Tibial nerve (tissue), 4 donors: ENCODE results near the gene ABCB1. TPM values are rescaled to one million over a fixed set of nuclear protein-coding genes. Genes with fewer than 3 reads are reported as not detected.

Experiments used
- DNase-seq, 2 donors: peaks; one replicate each; pipeline ENCODE4 v3.0.0-alpha.2; 2019; ENCODE audit warnings: low spot score in 2 of 2
- H3K27ac ChIP-seq, 4 donors: fragments of 200-600 bp; sonication (generic) in 3 of 4; one replicate each; pipeline ENCODE4 v1.5.1; 2017 to 2019; ENCODE audit warnings: mild to moderate bottlenecking in 1 of 4
- H3K27me3 ChIP-seq, 2 donors: fragments of 200-600 bp; sonication (generic) in 1 of 2; one replicate each; pipeline versions ENCODE4 v1.5.1 to v1.6.0; 2017 to 2019
- H3K36me3 ChIP-seq, 3 donors: fragments of 200-600 bp; sonication (generic); one replicate each; pipeline ENCODE4 v1.5.1; 2018 to 2019
- H3K4me1 ChIP-seq, 4 donors: fragments of 200-600 bp; sonication (generic) in 3 of 4; one replicate each; pipeline ENCODE4 v1.5.1; 2017 to 2019
- H3K4me3 ChIP-seq, 4 donors: fragments of 200-600 bp; sonication (generic) in 3 of 4; one replicate each; pipeline ENCODE4 v1.5.1; 2017 to 2019; ENCODE audit warnings: mild to moderate bottlenecking in 1 of 4, moderate library complexity in 1 of 4
- H3K9me3 ChIP-seq, 4 donors: fragments of 200-600 bp; sonication (generic) in 3 of 4; one replicate each; pipeline ENCODE4 v1.5.1; 2017 to 2019
- EP300 ChIP-seq, 2 donors: sonication (generic); formaldehyde crosslinking; IDR thresholded peaks; one replicate each; pipeline ENCODE4 v1.6.1; 2017; ENCODE audit warnings: antibody characterized with exemption in 2 of 2, mild to moderate bottlenecking in 1 of 2
- POLR2A ChIP-seq, 2 donors: fragments of 450-650 bp; IDR thresholded peaks; one replicate each; pipeline ENCODE4 v1.6.1; 2017; ENCODE audit warnings: antibody characterized with exemption in 2 of 2, mild to moderate bottlenecking in 2 of 2, moderate library complexity in 2 of 2
- WGBS, 2 donors: methylation state at CpG; one replicate each; pipeline ENCODE4 v1.1.5; 2018; 5-methylcytosine and 5-hydroxymethylcytosine counted together
- total RNA-seq, 4 donors: library from RNA; depleted of rRNA; stranded (reverse); fragments of >200 nt; gene quantifications; one replicate each; pipeline ENCODE4 v1.1.0, GENCODE V29; 2016
- TF ChIP-seq, protein P1 (sequence below), 5 experiments: fragments of 200-600 bp in 3 of 5; fragments of 450-650 bp in 2 of 5; sonication (generic) in 3 of 5; IDR thresholded peaks; one replicate each; pipeline ENCODE4 v1.5.1; 2016 to 2019; ENCODE audit warnings: antibody characterized with exemption in 5 of 5, mild to moderate bottlenecking in 3 of 5, moderate library complexity in 2 of 5

ABCB1 gene
- total RNA-seq, 4 donors from 2014 or later = 12.8 to 36.0 (median 22.2) TPM

- Histone ChIP-seq H3K27ac (no peak overlapping the region), H3K36me3 (no peaks in the 10 kb centered on the region), H3K27me3 (peaks cover 0 to 4% of the 10 kb centered on the region in 2 donors), H3K4me1 (peaks cover 0 to 17% (median 0%) of the 10 kb centered on the region in 4 donors), H3K4me3 (no peak overlapping the region), H3K9me3 (no peaks in the 10 kb centered on the region)
- TF ChIP-seq POLR2A (IDR thresholded peaks at IDR 0.05) (no peak), EP300 (IDR thresholded peaks at IDR 0.05) (no peak)
- TF ChIP-seq, protein P1, sequence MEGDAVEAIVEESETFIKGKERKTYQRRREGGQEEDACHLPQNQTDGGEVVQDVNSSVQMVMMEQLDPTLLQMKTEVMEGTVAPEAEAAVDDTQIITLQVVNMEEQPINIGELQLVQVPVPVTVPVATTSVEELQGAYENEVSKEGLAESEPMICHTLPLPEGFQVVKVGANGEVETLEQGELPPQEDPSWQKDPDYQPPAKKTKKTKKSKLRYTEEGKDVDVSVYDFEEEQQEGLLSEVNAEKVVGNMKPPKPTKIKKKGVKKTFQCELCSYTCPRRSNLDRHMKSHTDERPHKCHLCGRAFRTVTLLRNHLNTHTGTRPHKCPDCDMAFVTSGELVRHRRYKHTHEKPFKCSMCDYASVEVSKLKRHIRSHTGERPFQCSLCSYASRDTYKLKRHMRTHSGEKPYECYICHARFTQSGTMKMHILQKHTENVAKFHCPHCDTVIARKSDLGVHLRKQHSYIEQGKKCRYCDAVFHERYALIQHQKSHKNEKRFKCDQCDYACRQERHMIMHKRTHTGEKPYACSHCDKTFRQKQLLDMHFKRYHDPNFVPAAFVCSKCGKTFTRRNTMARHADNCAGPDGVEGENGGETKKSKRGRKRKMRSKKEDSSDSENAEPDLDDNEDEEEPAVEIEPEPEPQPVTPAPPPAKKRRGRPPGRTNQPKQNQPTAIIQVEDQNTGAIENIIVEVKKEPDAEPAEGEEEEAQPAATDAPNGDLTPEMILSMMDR (IDR thresholded peaks at IDR 0.05) = no peak
- WGBS, 2 donors = 29 to 38% methylated on average over 1 of the region's 1 CpG
- no peak for DNase-seq
Measured at GRCh38 chr7:87596696-87597095, 4.0 kb downstream of the ABCB1 start.

DNA sequence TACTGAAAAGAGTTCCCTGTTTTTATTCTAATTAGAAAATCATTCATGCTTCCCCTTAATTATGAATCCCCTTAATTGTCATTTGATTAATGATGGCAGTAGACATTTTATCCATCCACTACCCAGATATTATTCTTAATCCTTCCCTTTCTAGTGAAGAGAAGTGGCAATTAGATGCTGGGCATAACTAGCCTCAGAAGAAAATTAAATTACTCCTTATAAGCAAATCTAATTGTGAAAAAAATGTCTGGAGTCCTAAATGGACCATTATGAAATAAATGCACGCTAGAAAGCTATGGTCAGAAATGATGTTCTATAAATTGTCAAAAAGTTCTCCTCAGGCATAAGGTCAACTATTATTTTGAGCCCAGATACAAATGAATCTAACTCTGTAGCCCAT, 4.5 kb downstream of the ABCB1 start:
- Histone ChIP-seq H3K36me3 (no peaks in the 10 kb centered on the region), H3K9me3 (no peaks in the 10 kb centered on the region), H3K4me3 (no peak overlapping the region), H3K4me1 (peaks cover 0 to 14% (median 0%) of the 10 kb centered on the region in 4 donors), H3K27ac (no peak overlapping the region), H3K27me3 (peaks cover 0 to 4% of the 10 kb centered on the region in 2 donors)
- 38 to 70% methylated on average over 1 of the region's 1 CpG for WGBS, 2 donors
- no peak for DNase-seq
- TF ChIP-seq EP300 (IDR thresholded peaks at IDR 0.05) (no peak), POLR2A (IDR thresholded peaks at IDR 0.05) (no peak)
- TF ChIP-seq, protein P1 (IDR thresholded peaks at IDR 0.05) = no peak

DNA sequence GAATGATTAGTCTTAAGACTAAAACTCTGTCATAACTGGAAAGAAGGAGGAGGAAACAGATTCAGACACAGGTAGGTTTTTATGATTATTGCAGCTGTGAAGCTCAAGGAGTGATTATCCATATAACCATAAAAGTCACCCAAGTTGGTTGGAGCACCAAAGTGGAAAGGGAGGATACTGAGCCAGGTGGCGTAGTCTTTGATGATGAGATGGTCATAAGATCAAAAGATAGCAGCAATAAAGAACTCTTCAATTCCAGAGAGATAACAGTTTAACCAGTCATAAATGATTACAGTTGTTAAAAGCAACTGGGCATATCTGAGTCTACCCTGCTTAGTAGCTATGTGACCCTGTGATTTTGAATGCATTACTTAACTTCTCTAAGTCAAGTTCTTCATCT, 8.4 kb downstream of the ABCB1 start:
- Histone ChIP-seq H3K4me3 (no peak overlapping the region), H3K4me1 (no peaks in the 10 kb centered on the region), H3K27ac (no peak overlapping the region), H3K27me3 (no peaks in the 10 kb centered on the region), H3K36me3 (no peaks in the 10 kb centered on the region), H3K9me3 (no peaks in the 10 kb centered on the region)
- WGBS, 2 donors = 87 to 88% methylated on average over 1 of the region's 1 CpG
- DNase-seq = no peak
- TF ChIP-seq EP300 (IDR thresholded peaks at IDR 0.05) (no peak), POLR2A (IDR thresholded peaks at IDR 0.05) (no peak)
- TF ChIP-seq, protein P1 (IDR thresholded peaks at IDR 0.05) = no peak

DNA sequence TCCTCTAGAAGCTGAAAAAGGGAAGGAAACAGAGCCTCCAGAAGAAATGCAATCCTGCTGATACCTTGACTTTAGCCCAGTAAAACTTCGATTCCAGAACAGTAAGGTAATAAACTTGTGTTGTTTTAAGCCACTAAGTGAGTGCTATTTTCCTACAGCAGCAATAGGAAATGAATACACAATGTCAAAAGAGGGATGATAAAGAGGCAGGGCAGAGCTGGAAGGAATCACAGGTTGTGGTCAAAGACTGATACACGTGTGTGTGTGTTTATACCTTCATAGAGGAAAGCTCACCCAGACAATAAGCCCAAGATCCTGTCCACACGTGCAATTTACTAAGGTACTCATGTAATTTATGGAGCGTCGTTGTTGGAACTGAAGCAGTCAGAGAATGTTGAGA, 9.5 kb downstream of the ABCB1 start:
- no peak overlapping the region for H3K27ac ChIP-seq
- no peaks in the 10 kb centered on the region for H3K4me1 ChIP-seq
- no peaks in the 10 kb centered on the region for H3K36me3 ChIP-seq
- TF ChIP-seq, protein P1 (IDR thresholded peaks at IDR 0.05) = no peak
- TF ChIP-seq EP300 (IDR thresholded peaks at IDR 0.05) = no peak
- no peak for TF ChIP-seq POLR2A (IDR thresholded peaks at IDR 0.05)
- 70% methylated on average over 5 of the region's 5 CpGs for WGBS, 2 donors
- H3K9me3 ChIP-seq = no peaks in the 10 kb centered on the region
- DNase-seq = no peak
- no peaks in the 10 kb centered on the region for H3K27me3 ChIP-seq
- no peak overlapping the region for H3K4me3 ChIP-seq

DNA sequence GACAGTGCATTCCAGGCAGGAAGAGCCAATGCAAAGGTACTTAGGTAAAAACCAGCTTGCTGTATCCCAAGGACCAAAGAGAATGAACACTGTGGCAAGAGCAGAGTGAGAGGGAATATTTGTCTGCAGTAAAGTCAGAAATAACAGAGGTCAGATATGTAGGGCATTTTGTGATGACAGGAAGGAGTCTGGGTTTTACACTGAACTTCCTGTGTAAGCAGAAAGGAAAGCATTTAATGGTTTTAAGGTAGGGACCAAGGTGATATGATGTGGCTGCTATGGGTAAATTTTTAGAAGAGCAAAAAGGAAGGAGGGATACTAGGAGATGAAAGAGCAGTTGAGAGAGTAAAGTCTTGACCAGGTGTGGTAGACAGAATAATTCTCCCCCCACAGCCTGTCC, 10.1 kb downstream of the ABCB1 start:
- Histone ChIP-seq H3K4me1 (no peaks in the 10 kb centered on the region), H3K27me3 (no peaks in the 10 kb centered on the region), H3K27ac (no peak overlapping the region), H3K36me3 (no peaks in the 10 kb centered on the region), H3K4me3 (no peak overlapping the region), H3K9me3 (no peaks in the 10 kb centered on the region)
- TF ChIP-seq EP300 (IDR thresholded peaks at IDR 0.05) (no peak), POLR2A (IDR thresholded peaks at IDR 0.05) (no peak)
- TF ChIP-seq, protein P1 (IDR thresholded peaks at IDR 0.05) = no peak
- no peak for DNase-seq
